GM23338 (cell line): ENCODE measurements around the gene KLKB1. TPM values are rescaled to one million over a fixed set of nuclear protein-coding genes. Genes with fewer than 3 reads are reported as not detected.

ENCODE experiments used
- ATAC-seq: fragments of 200-7000 bp; cut with Tn5 transposase; 3 replicates; pipeline ENCODE4 v1.9.1; 2020
- DNase-seq: peaks from one replicate; pipeline ENCODE4 v3.0.0-alpha.2; 2015; ENCODE audit warnings: low spot score
- H2AFZ ChIP-seq: fragments of 200-600 bp; sonication (generic); 2 replicates; pipeline ENCODE4 v1.8.0; 2016; ENCODE audit warnings: antibody characterized with exemption, mild to moderate bottlenecking, moderate library complexity
- H3F3A ChIP-seq: fragments of 200-600 bp; sonication (generic); replicated peaks from 2 replicates; pipeline ENCODE4 v1.8.0; 2017; ENCODE audit warnings: antibody characterized with exemption, mixed run types, low read depth
- H3K27ac ChIP-seq: fragments of 200-600 bp; sonication (generic); 2 replicates; pipeline ENCODE4 v1.6.1; 2016; ENCODE audit warnings: low read depth
- H3K27me3 ChIP-seq: fragments of 200-600 bp; sonication (generic); 2 replicates; pipeline ENCODE4 v1.8.0; 2016; ENCODE audit warnings: mild to moderate bottlenecking, mixed run types, moderate library complexity; ENCODE audit not compliant: insufficient read depth
- H3K36me3 ChIP-seq: fragments of 200-600 bp; sonication (generic); 2 replicates; pipeline ENCODE4 v1.8.0; 2016; ENCODE audit warnings: mild to moderate bottlenecking; ENCODE audit not compliant: insufficient read depth
- H3K4me1 ChIP-seq: fragments of 200-600 bp; sonication (generic); 2 replicates; pipeline ENCODE4 v1.8.0; 2016; ENCODE audit warnings: mild to moderate bottlenecking, moderate library complexity; ENCODE audit not compliant: insufficient read depth
- H3K4me2 ChIP-seq: fragments of 200-600 bp; sonication (generic); 2 replicates; pipeline ENCODE4 v1.7.1; 2017; ENCODE audit warnings: mixed run types
- H3K4me3 ChIP-seq: fragments of 200-600 bp; sonication (generic); 2 replicates; pipeline ENCODE4 v1.6.1; 2016; ENCODE audit warnings: mixed run types
- H3K79me2 ChIP-seq: fragments of 200-600 bp; sonication (generic); replicated peaks from 2 replicates; pipeline ENCODE4 v1.8.0; 2017; ENCODE audit warnings: mild to moderate bottlenecking; ENCODE audit not compliant: insufficient read depth
- H3K9me2 ChIP-seq: fragments of 200-600 bp; sonication (generic); 2 replicates; pipeline ENCODE4 v1.8.0; 2017; ENCODE audit not compliant: insufficient read depth
- H4K20me1 ChIP-seq: fragments of 200-600 bp; sonication (generic); replicated peaks from 2 replicates; pipeline ENCODE4 v1.8.0; 2017; ENCODE audit warnings: mild to moderate bottlenecking; ENCODE audit not compliant: insufficient read depth
- H3K27ac Mint-ChIP-seq: 2 replicates; pipeline ENCODE4 v1.8.0; 2020; ENCODE audit warnings: inconsistent platforms, mild to moderate bottlenecking, moderate library complexity, mixed read lengths
- H3K27me3 Mint-ChIP-seq: 3 replicates; pipeline ENCODE4 v1.8.0; 2022; ENCODE audit warnings: low read depth, mild to moderate bottlenecking, moderate library complexity, mixed read lengths, inconsistent platforms; ENCODE audit not compliant: insufficient read depth, poor library complexity
- H3K36me3 Mint-ChIP-seq: 3 replicates; pipeline ENCODE4 v1.8.0; 2021; ENCODE audit warnings: low read depth, mild to moderate bottlenecking, inconsistent platforms, moderate library complexity, mixed read lengths
- H3K4me1 Mint-ChIP-seq: 3 replicates; pipeline ENCODE4 v1.8.0; 2020; ENCODE audit warnings: mild to moderate bottlenecking, inconsistent platforms, mixed read lengths
- H3K4me3 Mint-ChIP-seq: 3 replicates; pipeline ENCODE4 v1.8.0; 2021; ENCODE audit warnings: moderate library complexity, mild to moderate bottlenecking, inconsistent platforms, mixed read lengths
- H3K9me3 Mint-ChIP-seq: 3 replicates; pipeline ENCODE4 v1.8.0; 2020; ENCODE audit warnings: moderate library complexity, mild to moderate bottlenecking, inconsistent platforms, mixed read lengths
- CREB1 ChIP-seq: fragments of 250-450 bp; sonication (Bioruptor Pico); IDR thresholded peaks from 2 replicates; pipeline ENCODE4 v1.5.0; 2020; ENCODE audit warnings: low read depth, mild to moderate bottlenecking, moderate library complexity
- EZH2phosphoT487 ChIP-seq: fragments of 200-600 bp; sonication (generic); IDR thresholded peaks from one replicate; pipeline ENCODE4 v1.8.1; 2018; ENCODE audit warnings: antibody characterized with exemption; ENCODE audit not compliant: unreplicated experiment
- JUNB ChIP-seq: IDR thresholded peaks from one replicate; pipeline ENCODE4 v1.6.1; 2016; ENCODE audit warnings: antibody characterized with exemption; ENCODE audit not compliant: unreplicated experiment
- NANOG ChIP-seq: IDR thresholded peaks from 2 replicates; pipeline ENCODE4 v1.6.1; 2016; ENCODE audit warnings: antibody characterized with exemption, borderline replicate concordance
- POLR2AphosphoS5 ChIP-seq: IDR thresholded peaks from 2 replicates; pipeline ENCODE4 v1.6.1; 2016; ENCODE audit warnings: antibody characterized with exemption, low read depth
- STAT1 ChIP-seq: IDR thresholded peaks from one replicate; pipeline ENCODE4 v1.6.1; 2016; ENCODE audit warnings: antibody characterized with exemption; ENCODE audit not compliant: unreplicated experiment
- ZNF114 ChIP-seq: fragments of 250-450 bp; sonication (Bioruptor Pico); IDR thresholded peaks from 2 replicates; pipeline ENCODE4 v1.5.0; 2020; ENCODE audit warnings: mild to moderate bottlenecking, moderate library complexity
- ZNF331 ChIP-seq: fragments of 250-450 bp; sonication (Bioruptor Pico); IDR thresholded peaks from 2 replicates; pipeline ENCODE4 v1.5.0; 2020; ENCODE audit warnings: low read depth, mild to moderate bottlenecking, moderate library complexity
- ZNF462 ChIP-seq: fragments of 250-450 bp; sonication (Bioruptor Pico); IDR thresholded peaks from 2 replicates; pipeline ENCODE4 v1.5.0; 2020; ENCODE audit warnings: mild to moderate bottlenecking, moderate library complexity
- polyA plus RNA-seq: library from polyadenylated mRNA; unstranded; fragments of >200 nt; fragmentation: Nextera tagmentation; extraction: Ambion mirVana; gene quantifications from 2 replicates; pipeline ENCODE4 v1.2.1, GENCODE V29; 2016
- total RNA-seq: library from RNA; depleted of rRNA; stranded (reverse); fragments of >200 nt; shearing (Covaris generic); gene quantifications from 2 replicates; pipeline ENCODE4 v1.2.3, GENCODE V29; 2014
- TF ChIP-seq, protein P1 (sequence below): IDR thresholded peaks from one replicate; pipeline ENCODE4 v1.6.1; 2018; ENCODE audit warnings: antibody characterized with exemption; ENCODE audit not compliant: unreplicated experiment

KLKB1 gene
- total and polyA plus RNA-seq, 2 experiments from 2014 or later, result 8.6 to 10.9 TPM

DNA sequence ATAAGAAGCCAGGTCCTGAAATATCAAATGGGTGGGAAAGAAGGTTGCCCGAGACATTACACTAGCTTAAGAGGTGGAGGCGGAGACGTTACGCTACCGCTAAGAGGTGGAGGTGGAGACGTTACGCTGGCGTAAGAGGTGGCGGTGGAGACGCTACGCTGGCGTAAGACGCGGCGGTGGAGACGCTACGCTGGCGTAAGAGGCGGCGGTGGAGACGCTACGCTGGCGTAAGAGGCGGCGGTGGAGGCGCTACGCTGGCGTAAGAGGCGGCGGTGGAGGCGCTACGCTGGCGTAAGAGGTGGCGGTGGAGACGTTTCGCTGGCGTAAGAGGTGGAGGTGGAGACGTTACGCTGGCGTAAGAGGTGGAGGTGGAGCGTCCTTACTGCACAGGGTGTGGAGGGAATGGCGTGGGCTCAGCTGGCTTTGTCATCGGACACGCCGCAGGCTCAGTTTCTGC, 23.2 kb upstream of the KLKB1 start:
- Mint-ChIP-seq H3K4me1 (peaks cover 21% of the 10 kb centered on the region), H3K27ac (no peak overlapping the region), H3K36me3 (peaks cover 22% of the 10 kb centered on the region), H3K9me3 (peaks cover 6% of the 10 kb centered on the region; the same call in 2 of the 3 replicates), H3K4me3 (no peak overlapping the region; the same call in 2 of the 3 replicates), H3K27me3 (no peaks in the 10 kb centered on the region)
- H3K9me2 ChIP-seq, result no peaks in the 10 kb centered on the region
- H3K27me3 ChIP-seq, result no peaks in the 10 kb centered on the region
- H4K20me1 ChIP-seq, result no peaks in the 10 kb centered on the region
- ATAC-seq (peak; percentile 36), DNase-seq (peak; percentile 52)
- no peaks in the 10 kb centered on the region for H3K36me3 ChIP-seq
- peaks cover 18% of the 10 kb centered on the region; the same call in 1 of the 2 replicates for H3F3A ChIP-seq
- H3K4me2 ChIP-seq, result peak overlapping the region; percentile 56; the same call in 1 of the 2 replicates
- H3K4me3 ChIP-seq, result peak overlapping the region; percentile 37; the same call in 1 of the 2 replicates
- no peaks in the 10 kb centered on the region for H3K79me2 ChIP-seq
- H3K4me1 ChIP-seq, result peaks cover 10% of the 10 kb centered on the region; the same call in 1 of the 2 replicates
- peak overlapping the region; percentile 78; the same call in 1 of the 2 replicates for H2AFZ ChIP-seq
- H3K27ac ChIP-seq, result no peak overlapping the region; the same call in 1 of the 2 replicates
- TF ChIP-seq POLR2AphosphoS5, result no peak
- peak; percentile 81 for TF ChIP-seq CREB1 (CRISPR knock-in tag)
- TF ChIP-seq ZNF331, result no peak
- no peak for TF ChIP-seq NANOG
- TF ChIP-seq, protein P1, sequence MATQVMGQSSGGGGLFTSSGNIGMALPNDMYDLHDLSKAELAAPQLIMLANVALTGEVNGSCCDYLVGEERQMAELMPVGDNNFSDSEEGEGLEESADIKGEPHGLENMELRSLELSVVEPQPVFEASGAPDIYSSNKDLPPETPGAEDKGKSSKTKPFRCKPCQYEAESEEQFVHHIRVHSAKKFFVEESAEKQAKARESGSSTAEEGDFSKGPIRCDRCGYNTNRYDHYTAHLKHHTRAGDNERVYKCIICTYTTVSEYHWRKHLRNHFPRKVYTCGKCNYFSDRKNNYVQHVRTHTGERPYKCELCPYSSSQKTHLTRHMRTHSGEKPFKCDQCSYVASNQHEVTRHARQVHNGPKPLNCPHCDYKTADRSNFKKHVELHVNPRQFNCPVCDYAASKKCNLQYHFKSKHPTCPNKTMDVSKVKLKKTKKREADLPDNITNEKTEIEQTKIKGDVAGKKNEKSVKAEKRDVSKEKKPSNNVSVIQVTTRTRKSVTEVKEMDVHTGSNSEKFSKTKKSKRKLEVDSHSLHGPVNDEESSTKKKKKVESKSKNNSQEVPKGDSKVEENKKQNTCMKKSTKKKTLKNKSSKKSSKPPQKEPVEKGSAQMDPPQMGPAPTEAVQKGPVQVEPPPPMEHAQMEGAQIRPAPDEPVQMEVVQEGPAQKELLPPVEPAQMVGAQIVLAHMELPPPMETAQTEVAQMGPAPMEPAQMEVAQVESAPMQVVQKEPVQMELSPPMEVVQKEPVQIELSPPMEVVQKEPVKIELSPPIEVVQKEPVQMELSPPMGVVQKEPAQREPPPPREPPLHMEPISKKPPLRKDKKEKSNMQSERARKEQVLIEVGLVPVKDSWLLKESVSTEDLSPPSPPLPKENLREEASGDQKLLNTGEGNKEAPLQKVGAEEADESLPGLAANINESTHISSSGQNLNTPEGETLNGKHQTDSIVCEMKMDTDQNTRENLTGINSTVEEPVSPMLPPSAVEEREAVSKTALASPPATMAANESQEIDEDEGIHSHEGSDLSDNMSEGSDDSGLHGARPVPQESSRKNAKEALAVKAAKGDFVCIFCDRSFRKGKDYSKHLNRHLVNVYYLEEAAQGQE, result no peak
- TF ChIP-seq EZH2phosphoT487, result no peak
- TF ChIP-seq STAT1, result no peak

DNA sequence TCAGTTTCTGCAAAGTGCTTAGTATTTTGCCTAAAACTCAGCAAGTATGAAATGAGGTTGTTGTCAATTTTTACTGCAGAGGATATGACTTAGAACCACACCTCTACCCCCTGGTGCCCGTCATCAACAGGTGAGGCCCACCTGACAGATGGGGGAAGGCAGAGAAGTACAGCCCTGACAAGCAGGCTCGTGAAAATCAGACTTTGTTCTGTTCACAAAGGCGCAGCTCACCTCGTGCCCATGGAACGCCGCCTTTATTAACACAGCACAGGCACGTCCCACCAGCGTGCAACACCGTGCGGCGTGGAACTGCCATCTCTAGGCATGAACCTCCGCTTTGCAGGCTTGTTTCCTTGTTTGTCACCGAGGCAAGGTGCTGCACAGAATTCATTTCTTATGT, 22.6 kb upstream of the KLKB1 start:
- Histone ChIP-seq H2AFZ (peak overlapping the region; percentile 78; the same call in 1 of the 2 replicates), H3K27me3 (no peaks in the 10 kb centered on the region), H4K20me1 (no peaks in the 10 kb centered on the region), H3F3A (peaks cover 18% of the 10 kb centered on the region; the same call in 1 of the 2 replicates), H3K27ac (no peak overlapping the region; the same call in 1 of the 2 replicates), H3K9me2 (no peaks in the 10 kb centered on the region), H3K4me3 (peak overlapping the region; percentile 37; the same call in 1 of the 2 replicates), H3K79me2 (no peaks in the 10 kb centered on the region), H3K4me2 (peak overlapping the region; percentile 56; the same call in 1 of the 2 replicates), H3K36me3 (no peaks in the 10 kb centered on the region), H3K4me1 (peaks cover 10% of the 10 kb centered on the region; the same call in 1 of the 2 replicates)
- Mint-ChIP-seq H3K27me3 (no peaks in the 10 kb centered on the region), H3K27ac (no peak overlapping the region), H3K4me1 (peaks cover 21% of the 10 kb centered on the region), H3K36me3 (peaks cover 27% of the 10 kb centered on the region), H3K4me3 (no peak overlapping the region), H3K9me3 (peaks cover 10% of the 10 kb centered on the region; the same call in 2 of the 3 replicates)
- DNase-seq (no peak), ATAC-seq (no peak)
- TF ChIP-seq ZNF462 (no peak), JUNB (no peak), CREB1 (CRISPR knock-in tag) (no peak), NANOG (no peak), ZNF114 (no peak), STAT1 (no peak)
